Measurements from ENCODE around the gene TTYH1. TPM values are rescaled to one million over a fixed set of nuclear protein-coding genes. Genes with fewer than 3 reads are reported as not detected.

The TTYH1 gene
- total and polyA plus RNA-seq, 9 of the 15 experiments (the other 6 are each of a cell fraction or from before 2014, with no cell fraction given), result 0.08 TPM; not detected in 8

DNA sequence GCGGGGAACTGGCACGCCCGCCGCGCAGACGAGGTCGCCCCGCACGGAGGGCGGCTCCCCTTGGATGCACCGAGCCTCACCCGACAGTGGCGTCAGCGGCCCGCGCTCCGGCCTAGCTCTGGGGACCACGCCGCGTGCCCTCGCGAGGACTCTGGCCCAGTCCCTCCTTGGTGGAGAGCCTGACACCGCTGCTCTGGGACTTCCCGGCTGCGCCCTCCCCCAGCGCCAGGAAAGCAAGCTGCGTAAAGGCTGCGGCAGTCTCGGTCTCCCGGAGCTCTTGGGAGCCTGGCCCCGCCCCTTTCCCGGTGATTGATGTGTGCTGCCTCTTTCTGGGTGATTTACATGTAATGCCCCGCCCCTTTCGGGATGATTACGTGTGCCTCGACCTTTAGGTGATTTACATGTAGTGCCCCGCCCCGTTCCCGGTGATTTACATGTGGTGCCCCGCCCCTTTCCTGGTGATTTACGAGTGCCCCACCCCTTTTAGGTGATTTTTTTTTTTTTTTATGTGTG is 48.3 kb downstream of the TTYH1 start, which contains the start of gene LENG9 (continued):
- TF ChIP-seq HDAC8 (tag; IDR thresholded peaks at IDR 0.05) (0 out of 2 replicates have a peak, but pooled peaks have one; percentile 30), SIX5 (IDR thresholded peaks at IDR 0.05; ENCODE audit: borderline replicate concordance in 1 of 2, insufficient read depth in 1 of 2, low read depth in 1 of 2, low read length in 2 of 2) (no peak), BRCA1 (IDR thresholded peaks at IDR 0.05) (no peak), BRCA1 (CRISPR knock-in tag; IDR thresholded peaks at IDR 0.05) (no peak), MTA1 (IDR thresholded peaks at IDR 0.05; ENCODE audit: borderline replicate concordance) (no peak), LCOR (CRISPR knock-in tag; IDR thresholded peaks at IDR 0.05) (no peak), SNIP1 (IDR thresholded peaks at IDR 0.05; ENCODE audit: low read depth) (no peak), ZNF583 (CRISPR knock-in tag; IDR thresholded peaks at IDR 0.05) (no peak), ZKSCAN1 (IDR thresholded peaks at IDR 0.05; ENCODE audit: low read depth, low read length) (no peak), KDM5B (IDR thresholded peaks at IDR 0.05; ENCODE audit: insufficient replicate concordance, low read depth, low read length) (peak; percentile 46), CBX3 (IDR thresholded peaks at IDR 0.05; ENCODE audit: borderline replicate concordance in 1 of 2, low read length in 2 of 2) (peak in 1 of 2 experiments; percentile 8; a peak in 1 of 3 replicates), HBP1 (CRISPR knock-in tag; IDR thresholded peaks at IDR 0.05) (no peak), RBBP5 (IDR thresholded peaks at IDR 0.05; ENCODE audit: borderline replicate concordance, insufficient read depth, low read length, poor library complexity, severe bottlenecking) (no peak), MGA (IDR thresholded peaks at IDR 0.05) (peak; percentile 82), NBN (IDR thresholded peaks at IDR 0.05; ENCODE audit: low read depth) (no peak)
- TF ChIP-seq, protein P1, sequence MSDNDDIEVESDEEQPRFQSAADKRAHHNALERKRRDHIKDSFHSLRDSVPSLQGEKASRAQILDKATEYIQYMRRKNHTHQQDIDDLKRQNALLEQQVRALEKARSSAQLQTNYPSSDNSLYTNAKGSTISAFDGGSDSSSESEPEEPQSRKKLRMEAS (CRISPR knock-in tag; IDR thresholded peaks at IDR 0.05), result peak; percentile 87

All from K562 (cell line).